A673 (cell line): ENCODE measurements around the gene CDK2AP2.
"Not testable (repeated sequence)": the region's sequence is repeated elsewhere in the genome, so short reads cannot be mapped to it uniquely, and the experiment has no call there.

Experiments used
- CTCF ChIP-seq: fragments of 300-800, 200-600 bp; sonication (generic); conservative IDR thresholded peaks from 2 replicates; pipeline ENCODE4 v1.5.1; 2017; ENCODE audit warnings: low read depth, mild to moderate bottlenecking, antibody characterized with exemption, low read length, moderate library complexity, mixed read lengths
- EZH2 ChIP-seq: fragments of 200-600 bp; sonication (generic); IDR thresholded peaks from 2 replicates; pipeline ENCODE4 v1.6.1; 2017; ENCODE audit warnings: borderline replicate concordance, low read depth, mild to moderate bottlenecking, mixed read lengths, antibody characterized with exemption, low read length; ENCODE audit not compliant: poor library complexity, severe bottlenecking

DNA sequence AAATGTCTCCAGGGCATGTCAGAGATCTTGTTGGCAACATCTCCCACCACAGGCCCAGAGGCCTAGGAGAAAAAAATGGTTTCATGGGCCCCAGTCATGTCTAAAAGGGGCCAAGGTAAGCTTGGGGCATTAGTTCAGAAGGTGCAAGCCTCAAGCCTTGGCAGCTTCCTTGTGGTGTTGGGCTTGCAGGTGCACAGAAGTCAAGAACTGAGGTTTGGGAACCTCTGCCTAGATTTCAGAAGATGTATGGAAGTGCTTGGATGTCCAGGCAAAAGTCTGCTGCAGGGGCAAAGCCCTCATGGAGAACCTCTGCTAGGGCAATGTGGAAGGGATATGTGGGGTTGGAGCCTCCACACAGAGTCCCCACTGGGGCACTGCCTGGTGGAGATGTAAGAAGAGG lies 43.7 kb upstream of the CDK2AP2 start:
- TF ChIP-seq EZH2, CTCF: not testable (repeated sequence)
